HG03060 (cell line): ENCODE data around the gene TTLL11.

Experiments used
- ATAC-seq: cut with Tn5 transposase; IDR thresholded peaks from one replicate; pipeline ENCODE4 v1.9.1; 2021; ENCODE audit warnings: low read depth, moderate number of reproducible peaks; ENCODE audit not compliant: unreplicated experiment

Gene TTLL11

GRCh38 chr9:121862371-121863332, 230.5 kb downstream of the TTLL11 start:
- no peak for ATAC-seq

- no peak for ATAC-seq
Observed at GRCh38 chr9:121861501-121862180, 231.5 kb downstream of the TTLL11 start.

GRCh38 chr9:121860744-121861143, 232.4 kb downstream of the TTLL11 start:
- no peak for ATAC-seq

- no peak for ATAC-seq
Observed at GRCh38 chr9:121860213-121860612, 232.9 kb downstream of the TTLL11 start.

- no peak for ATAC-seq
Observed at GRCh38 chr9:121859646-121860045, 233.5 kb downstream of the TTLL11 start.

- no peak for ATAC-seq
Observed at GRCh38 chr9:121858788-121859187, 234.3 kb downstream of the TTLL11 start.

GRCh38 chr9:121857928-121858327, 235.2 kb downstream of the TTLL11 start:
- no peak for ATAC-seq

GRCh38 chr9:121855476-121855875, 237.6 kb downstream of the TTLL11 start:
- ATAC-seq, result no peak

GRCh38 chr9:121853617-121854395, 239.3 kb downstream of the TTLL11 start:
- ATAC-seq, result no peak

- no peak for ATAC-seq
Observed at GRCh38 chr9:121852651-121853616, 240.2 kb downstream of the TTLL11 start.

- no peak for ATAC-seq
Observed at GRCh38 chr9:121852241-121852640, 240.9 kb downstream of the TTLL11 start.

- ATAC-seq, result no peak
Observed at GRCh38 chr9:121851641-121852091, 241.4 kb downstream of the TTLL11 start.

- no peak for ATAC-seq
Observed at GRCh38 chr9:121850366-121850765, 242.7 kb downstream of the TTLL11 start.

GRCh38 chr9:121849554-121849953, 243.6 kb downstream of the TTLL11 start:
- ATAC-seq, result no peak

GRCh38 chr9:121844562-121844961, 248.5 kb downstream of the TTLL11 start:
- ATAC-seq, result no peak

GRCh38 chr9:121844098-121844497, 249.0 kb downstream of the TTLL11 start:
- ATAC-seq, result no peak

- no peak for ATAC-seq
Observed at GRCh38 chr9:121842612-121842978, 250.5 kb downstream of the TTLL11 start.

GRCh38 chr9:121841771-121842611, 251.1 kb downstream of the TTLL11 start:
- ATAC-seq, result no peak
